ENCODE results near the gene NPM1. TPM values are rescaled to one million over a fixed set of nuclear protein-coding genes. Genes with fewer than 3 reads are reported as not detected.
"Not testable (repeated sequence)": the region's sequence is repeated elsewhere in the genome, so short reads cannot be mapped to it uniquely, and the experiment has no call there.

The NPM1 gene
- total RNA-seq, 1 experiment from 2014 or later, result 3,530 TPM

- peaks cover 77% of the 10 kb centered on the region for H3K36me3 Mint-ChIP-seq
- ATAC-seq; POLR2A ChIA-PET; H3K4me3 Mint-ChIP-seq; CTCF ChIA-PET; H3K27me3 Mint-ChIP-seq (ENCODE audit: low read depth); H3K9me3 Mint-ChIP-seq; H3K27ac Mint-ChIP-seq; DNase-seq (ENCODE audit: low spot score): not testable (repeated sequence)
- TF ChIP-seq HMGA2 (CRISPR knock-in tag; IDR thresholded peaks at IDR 0.05) (peak; percentile 82), ZNF671 (CRISPR knock-in tag; IDR thresholded peaks at IDR 0.05) (0 out of 2 replicates have a peak, but pooled peaks have one; percentile 62)
- H3K4me1 Mint-ChIP-seq, result peaks cover 46% of the 10 kb centered on the region
Measured at GRCh38 chr5:171402751-171403150, 15.1 kb downstream of the NPM1 start.

GRCh38 chr5:171405615-171406014 is 18.0 kb downstream of the NPM1 start:
- Mint-ChIP-seq H3K27me3 (ENCODE audit: low read depth) (no peaks in the 10 kb centered on the region), H3K27ac (no peak overlapping the region; the same call in 1 of the 2 replicates), H3K4me1 (peaks cover 29% of the 10 kb centered on the region), H3K9me3 (peaks cover 4% of the 10 kb centered on the region; the same call in 1 of the 2 replicates), H3K4me3 (0 out of 2 replicates have a peak overlapping the region, but pooled peaks have one; percentile 10), H3K36me3 (peaks cover 78% of the 10 kb centered on the region)
- ATAC-seq, result no peak
- ChIA-PET POLR2A (interaction anchor here (1.0 kb wide), 1 partner anchor 9 kb away, joined by 4 read pairs; no protein-coding TSS in a partner anchor), CTCF (interaction anchor here (1.0 to 2.0 kb wide), 2 partner anchors 13 kb away, joined by 4 to 7 read pairs; partner anchors contain the start of gene FGF18)
- DNase-seq (ENCODE audit: low spot score), result no peak
- TF ChIP-seq TP53 (CRISPR knock-in tag; IDR thresholded peaks at IDR 0.05) (no peak), CREM (CRISPR knock-in tag; IDR thresholded peaks at IDR 0.05) (no peak), KAT7 (CRISPR knock-in tag; IDR thresholded peaks at IDR 0.05; ENCODE audit: borderline replicate concordance) (no peak), SMAD4 (CRISPR knock-in tag; IDR thresholded peaks at IDR 0.05) (no peak), GRHL2 (CRISPR knock-in tag; IDR thresholded peaks at IDR 0.05; ENCODE audit: insufficient replicate concordance, severe bottlenecking) (no peak), JAZF1 (CRISPR knock-in tag; IDR thresholded peaks at IDR 0.05) (no peak), ZNF317 (CRISPR knock-in tag; IDR thresholded peaks at IDR 0.05; ENCODE audit: borderline replicate concordance, low read depth) (no peak), ESRRA (CRISPR knock-in tag; IDR thresholded peaks at IDR 0.05; ENCODE audit: borderline replicate concordance) (no peak), TEAD4 (CRISPR knock-in tag; IDR thresholded peaks at IDR 0.05) (no peak), ZNF138 (CRISPR knock-in tag; conservative IDR thresholded peaks at IDR 0.05) (no peak), ZNF423 (CRISPR knock-in tag; IDR thresholded peaks at IDR 0.05) (no peak), PRRX2 (CRISPR knock-in tag; IDR thresholded peaks at IDR 0.05) (no peak)
- TF ChIP-seq, protein P1, sequence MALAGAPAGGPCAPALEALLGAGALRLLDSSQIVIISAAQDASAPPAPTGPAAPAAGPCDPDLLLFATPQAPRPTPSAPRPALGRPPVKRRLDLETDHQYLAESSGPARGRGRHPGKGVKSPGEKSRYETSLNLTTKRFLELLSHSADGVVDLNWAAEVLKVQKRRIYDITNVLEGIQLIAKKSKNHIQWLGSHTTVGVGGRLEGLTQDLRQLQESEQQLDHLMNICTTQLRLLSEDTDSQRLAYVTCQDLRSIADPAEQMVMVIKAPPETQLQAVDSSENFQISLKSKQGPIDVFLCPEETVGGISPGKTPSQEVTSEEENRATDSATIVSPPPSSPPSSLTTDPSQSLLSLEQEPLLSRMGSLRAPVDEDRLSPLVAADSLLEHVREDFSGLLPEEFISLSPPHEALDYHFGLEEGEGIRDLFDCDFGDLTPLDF (CRISPR knock-in tag; IDR thresholded peaks at IDR 0.05), result no peak
- TF ChIP-seq, protein P2, sequence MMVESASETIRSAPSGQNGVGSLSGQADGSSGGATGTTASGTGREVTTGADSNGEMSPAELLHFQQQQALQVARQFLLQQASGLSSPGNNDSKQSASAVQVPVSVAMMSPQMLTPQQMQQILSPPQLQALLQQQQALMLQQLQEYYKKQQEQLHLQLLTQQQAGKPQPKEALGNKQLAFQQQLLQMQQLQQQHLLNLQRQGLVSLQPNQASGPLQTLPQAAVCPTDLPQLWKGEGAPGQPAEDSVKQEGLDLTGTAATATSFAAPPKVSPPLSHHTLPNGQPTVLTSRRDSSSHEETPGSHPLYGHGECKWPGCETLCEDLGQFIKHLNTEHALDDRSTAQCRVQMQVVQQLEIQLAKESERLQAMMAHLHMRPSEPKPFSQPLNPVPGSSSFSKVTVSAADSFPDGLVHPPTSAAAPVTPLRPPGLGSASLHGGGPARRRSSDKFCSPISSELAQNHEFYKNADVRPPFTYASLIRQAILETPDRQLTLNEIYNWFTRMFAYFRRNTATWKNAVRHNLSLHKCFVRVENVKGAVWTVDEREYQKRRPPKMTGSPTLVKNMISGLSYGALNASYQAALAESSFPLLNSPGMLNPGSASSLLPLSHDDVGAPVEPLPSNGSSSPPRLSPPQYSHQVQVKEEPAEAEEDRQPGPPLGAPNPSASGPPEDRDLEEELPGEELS (CRISPR knock-in tag; IDR thresholded peaks at IDR 0.05), result no peak
- TF ChIP-seq, protein P3, sequence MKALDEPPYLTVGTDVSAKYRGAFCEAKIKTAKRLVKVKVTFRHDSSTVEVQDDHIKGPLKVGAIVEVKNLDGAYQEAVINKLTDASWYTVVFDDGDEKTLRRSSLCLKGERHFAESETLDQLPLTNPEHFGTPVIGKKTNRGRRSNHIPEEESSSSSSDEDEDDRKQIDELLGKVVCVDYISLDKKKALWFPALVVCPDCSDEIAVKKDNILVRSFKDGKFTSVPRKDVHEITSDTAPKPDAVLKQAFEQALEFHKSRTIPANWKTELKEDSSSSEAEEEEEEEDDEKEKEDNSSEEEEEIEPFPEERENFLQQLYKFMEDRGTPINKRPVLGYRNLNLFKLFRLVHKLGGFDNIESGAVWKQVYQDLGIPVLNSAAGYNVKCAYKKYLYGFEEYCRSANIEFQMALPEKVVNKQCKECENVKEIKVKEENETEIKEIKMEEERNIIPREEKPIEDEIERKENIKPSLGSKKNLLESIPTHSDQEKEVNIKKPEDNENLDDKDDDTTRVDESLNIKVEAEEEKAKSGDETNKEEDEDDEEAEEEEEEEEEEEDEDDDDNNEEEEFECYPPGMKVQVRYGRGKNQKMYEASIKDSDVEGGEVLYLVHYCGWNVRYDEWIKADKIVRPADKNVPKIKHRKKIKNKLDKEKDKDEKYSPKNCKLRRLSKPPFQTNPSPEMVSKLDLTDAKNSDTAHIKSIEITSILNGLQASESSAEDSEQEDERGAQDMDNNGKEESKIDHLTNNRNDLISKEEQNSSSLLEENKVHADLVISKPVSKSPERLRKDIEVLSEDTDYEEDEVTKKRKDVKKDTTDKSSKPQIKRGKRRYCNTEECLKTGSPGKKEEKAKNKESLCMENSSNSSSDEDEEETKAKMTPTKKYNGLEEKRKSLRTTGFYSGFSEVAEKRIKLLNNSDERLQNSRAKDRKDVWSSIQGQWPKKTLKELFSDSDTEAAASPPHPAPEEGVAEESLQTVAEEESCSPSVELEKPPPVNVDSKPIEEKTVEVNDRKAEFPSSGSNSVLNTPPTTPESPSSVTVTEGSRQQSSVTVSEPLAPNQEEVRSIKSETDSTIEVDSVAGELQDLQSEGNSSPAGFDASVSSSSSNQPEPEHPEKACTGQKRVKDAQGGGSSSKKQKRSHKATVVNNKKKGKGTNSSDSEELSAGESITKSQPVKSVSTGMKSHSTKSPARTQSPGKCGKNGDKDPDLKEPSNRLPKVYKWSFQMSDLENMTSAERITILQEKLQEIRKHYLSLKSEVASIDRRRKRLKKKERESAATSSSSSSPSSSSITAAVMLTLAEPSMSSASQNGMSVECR (CRISPR knock-in tag; IDR thresholded peaks at IDR 0.05; ENCODE audit: borderline replicate concordance), result no peak
